HFFc6 (cell line): Measurements from ENCODE around the gene NGEF. TPM values are rescaled to one million over a fixed set of nuclear protein-coding genes. Genes with fewer than 3 reads are reported as not detected.
"Not testable (repeated sequence)": the region's sequence is repeated elsewhere in the genome, so short reads cannot be mapped to it uniquely, and the experiment has no call there.

Experiments
- DNase-seq: peaks from one replicate; pipeline ENCODE4 v3.0.0-alpha.2; 2018
- H3K27ac Mint-ChIP-seq: 2 replicates; pipeline ENCODE4 v1.8.0; 2020; ENCODE audit warnings: mild to moderate bottlenecking, mixed read lengths
- H3K27me3 Mint-ChIP-seq: 2 replicates; pipeline ENCODE4 v1.8.0; 2021; ENCODE audit warnings: mild to moderate bottlenecking, moderate library complexity, mixed read lengths; ENCODE audit not compliant: insufficient read depth
- H3K36me3 Mint-ChIP-seq: 2 replicates; pipeline ENCODE4 v1.8.0; 2021; ENCODE audit warnings: low read depth, mixed read lengths
- H3K4me1 Mint-ChIP-seq: 2 replicates; pipeline ENCODE4 v1.8.0; 2020; ENCODE audit warnings: low read depth, mixed read lengths
- H3K4me3 Mint-ChIP-seq: 2 replicates; pipeline ENCODE4 v1.8.0; 2020; ENCODE audit warnings: mild to moderate bottlenecking, moderate library complexity, mixed read lengths
- H3K9me3 Mint-ChIP-seq: 2 replicates; pipeline ENCODE4 v1.8.0; 2020; ENCODE audit warnings: mild to moderate bottlenecking, mixed read lengths
- total RNA-seq, 6 experiments: library from RNA; stranded (reverse); fragmentation: NEBNext Ultra II Directional; extraction: Animal tissue kit (Norgen Biotek cat#: 25700); gene quantifications; 2 replicates in 1 of 6; 3 replicates in 5 of 6; pipeline ENCODE4 v1.2.3, GENCODE V29; 2021
- TF ChIP-seq, protein P1 (sequence below): fragments of 200-600 bp; sonication (generic); IDR thresholded peaks from 2 replicates; pipeline ENCODE4 v1.5.0; 2021; ENCODE audit warnings: antibody characterized with exemption, mild to moderate bottlenecking

The NGEF gene
- total RNA-seq, 6 experiments from 2014 or later: 0.20 to 0.36 (median 0.28) TPM; not detected in 3

DNA sequence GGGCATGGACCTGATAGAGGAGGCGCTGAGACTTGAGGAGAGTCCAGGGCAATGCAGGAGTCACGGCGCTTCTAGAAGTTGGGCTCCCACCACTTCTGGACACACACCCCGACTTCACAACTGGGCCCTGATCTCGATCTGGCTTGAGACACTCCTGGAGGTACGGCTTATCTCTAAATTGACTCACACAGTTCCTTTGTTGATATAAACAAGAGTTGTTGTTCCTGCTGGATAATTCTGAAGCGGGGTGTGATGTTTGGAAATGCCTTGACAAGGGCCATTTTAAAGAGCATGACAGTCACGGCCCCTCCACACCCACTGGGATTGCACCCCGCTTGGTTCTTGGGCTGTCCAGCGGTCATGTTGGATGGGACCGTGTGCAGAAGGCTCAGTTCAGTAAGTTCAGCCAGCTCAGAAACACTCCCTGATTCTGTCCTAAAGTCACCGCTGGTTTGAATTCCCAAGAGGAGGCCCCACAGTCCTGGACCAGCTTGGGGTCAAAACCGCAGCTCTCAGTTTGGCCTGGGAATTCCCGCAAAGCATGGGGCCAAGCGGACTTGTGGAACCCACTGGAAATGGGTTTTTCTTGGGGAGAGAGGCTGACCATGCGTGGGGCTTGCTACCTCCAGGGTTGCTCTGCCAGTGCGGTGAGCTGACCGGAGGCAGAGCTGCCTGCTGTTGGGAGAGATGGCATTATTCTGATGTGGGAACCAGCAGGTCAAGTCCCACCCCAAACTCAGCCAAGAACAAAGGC lies 10.1 kb upstream of the NGEF start:
- no peaks in the 10 kb centered on the region; the same call in none of the 2 replicates for H3K27me3 Mint-ChIP-seq
- no peak overlapping the region for H3K27ac Mint-ChIP-seq

DNA sequence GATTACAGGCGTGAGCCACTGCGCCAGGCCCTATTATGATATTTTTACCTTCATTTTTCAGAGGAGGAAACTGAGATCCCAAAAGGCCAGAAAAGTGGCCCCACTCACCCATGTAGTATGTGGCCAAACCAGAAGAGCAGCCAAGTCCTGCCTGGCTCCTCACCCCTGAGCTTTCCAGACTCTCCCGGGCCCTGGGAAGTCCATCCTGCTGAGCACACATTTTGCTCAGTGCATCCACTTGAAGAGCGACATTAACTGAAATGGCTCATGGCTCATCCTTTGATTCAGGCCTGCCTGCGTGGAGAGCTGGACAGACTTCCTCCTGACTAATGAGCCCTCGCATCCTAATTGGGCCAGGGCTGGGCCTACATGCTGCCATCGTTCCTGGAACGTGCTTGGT lies 9.5 kb upstream of the NGEF start:
- H3K27ac Mint-ChIP-seq: no peak overlapping the region
- no peaks in the 10 kb centered on the region; the same call in 1 of the 2 replicates for H3K27me3 Mint-ChIP-seq
- TF ChIP-seq, protein P1, sequence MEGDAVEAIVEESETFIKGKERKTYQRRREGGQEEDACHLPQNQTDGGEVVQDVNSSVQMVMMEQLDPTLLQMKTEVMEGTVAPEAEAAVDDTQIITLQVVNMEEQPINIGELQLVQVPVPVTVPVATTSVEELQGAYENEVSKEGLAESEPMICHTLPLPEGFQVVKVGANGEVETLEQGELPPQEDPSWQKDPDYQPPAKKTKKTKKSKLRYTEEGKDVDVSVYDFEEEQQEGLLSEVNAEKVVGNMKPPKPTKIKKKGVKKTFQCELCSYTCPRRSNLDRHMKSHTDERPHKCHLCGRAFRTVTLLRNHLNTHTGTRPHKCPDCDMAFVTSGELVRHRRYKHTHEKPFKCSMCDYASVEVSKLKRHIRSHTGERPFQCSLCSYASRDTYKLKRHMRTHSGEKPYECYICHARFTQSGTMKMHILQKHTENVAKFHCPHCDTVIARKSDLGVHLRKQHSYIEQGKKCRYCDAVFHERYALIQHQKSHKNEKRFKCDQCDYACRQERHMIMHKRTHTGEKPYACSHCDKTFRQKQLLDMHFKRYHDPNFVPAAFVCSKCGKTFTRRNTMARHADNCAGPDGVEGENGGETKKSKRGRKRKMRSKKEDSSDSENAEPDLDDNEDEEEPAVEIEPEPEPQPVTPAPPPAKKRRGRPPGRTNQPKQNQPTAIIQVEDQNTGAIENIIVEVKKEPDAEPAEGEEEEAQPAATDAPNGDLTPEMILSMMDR: no peak
- H3K4me1 Mint-ChIP-seq: peaks cover 29% of the 10 kb centered on the region
- no peak for DNase-seq
- no peak overlapping the region for H3K4me3 Mint-ChIP-seq
- H3K36me3 Mint-ChIP-seq: no peaks in the 10 kb centered on the region
- H3K9me3 Mint-ChIP-seq: peaks cover 1% of the 10 kb centered on the region; the same call in 1 of the 2 replicates

More for the DNA sequence above, 10.1 kb upstream of the NGEF start:
- TF ChIP-seq, protein P1: no peak
- no peak overlapping the region for H3K4me3 Mint-ChIP-seq
- DNase-seq: no peak
- peaks cover 29% of the 10 kb centered on the region for H3K4me1 Mint-ChIP-seq
- no peaks in the 10 kb centered on the region for H3K36me3 Mint-ChIP-seq
- H3K9me3 Mint-ChIP-seq: no peaks in the 10 kb centered on the region

DNA sequence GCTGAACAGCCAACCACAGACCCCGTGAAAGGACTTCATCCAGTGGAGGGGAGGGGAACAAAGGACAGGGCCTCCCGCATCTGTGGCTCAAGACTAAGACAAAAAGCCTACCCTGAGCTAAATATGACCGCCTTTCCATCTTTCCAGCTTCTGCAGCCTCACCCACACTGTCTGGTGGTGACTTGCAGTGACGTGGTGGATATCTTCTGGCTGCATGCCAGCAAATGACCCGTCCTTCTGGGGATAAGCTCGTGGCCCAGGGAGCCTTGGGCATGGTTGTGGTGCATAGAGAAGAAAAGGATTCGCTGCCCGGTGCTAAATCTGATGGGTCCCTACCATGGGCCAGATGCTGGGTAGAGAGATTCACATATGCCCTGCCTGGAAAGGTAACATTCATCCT lies 8.7 kb upstream of the NGEF start:
- peaks cover 4% of the 10 kb centered on the region; the same call in 1 of the 2 replicates for H3K9me3 Mint-ChIP-seq
- no peaks in the 10 kb centered on the region; the same call in 1 of the 2 replicates for H3K27me3 Mint-ChIP-seq
- no peak overlapping the region for H3K27ac Mint-ChIP-seq
- TF ChIP-seq, protein P1: no peak
- peaks cover 22% of the 10 kb centered on the region for H3K4me1 Mint-ChIP-seq
- DNase-seq: no peak
- no peaks in the 10 kb centered on the region for H3K36me3 Mint-ChIP-seq
- H3K4me3 Mint-ChIP-seq: no peak overlapping the region

DNA sequence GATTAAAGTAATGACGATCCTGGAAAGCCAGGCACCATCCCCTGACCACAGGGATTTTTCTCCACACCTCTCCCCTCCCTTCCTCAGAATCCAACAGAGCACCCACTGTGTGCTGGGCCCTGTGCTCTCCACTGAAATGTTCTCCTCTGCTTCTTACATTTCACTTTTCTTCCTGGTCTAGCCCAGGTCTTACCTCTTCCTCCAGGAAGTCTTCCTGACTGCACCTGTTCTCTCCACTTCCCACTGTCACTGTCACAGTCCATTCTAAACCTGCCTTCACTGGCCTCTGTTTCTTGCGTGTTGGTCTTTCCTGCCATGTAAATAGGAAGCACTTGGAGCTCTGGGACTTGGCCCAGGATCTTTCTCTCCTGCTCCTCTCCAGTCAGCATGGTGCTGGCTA lies 7.4 kb upstream of the NGEF start:
- no peak overlapping the region for H3K27ac Mint-ChIP-seq
- no peak for DNase-seq
- peaks cover 9% of the 10 kb centered on the region for H3K4me1 Mint-ChIP-seq
- no peaks in the 10 kb centered on the region; the same call in none of the 2 replicates for H3K27me3 Mint-ChIP-seq
- TF ChIP-seq, protein P1: no peak
- peaks cover 4% of the 10 kb centered on the region; the same call in 1 of the 2 replicates for H3K9me3 Mint-ChIP-seq
- H3K4me3 Mint-ChIP-seq: no peak overlapping the region
- no peaks in the 10 kb centered on the region for H3K36me3 Mint-ChIP-seq

DNA sequence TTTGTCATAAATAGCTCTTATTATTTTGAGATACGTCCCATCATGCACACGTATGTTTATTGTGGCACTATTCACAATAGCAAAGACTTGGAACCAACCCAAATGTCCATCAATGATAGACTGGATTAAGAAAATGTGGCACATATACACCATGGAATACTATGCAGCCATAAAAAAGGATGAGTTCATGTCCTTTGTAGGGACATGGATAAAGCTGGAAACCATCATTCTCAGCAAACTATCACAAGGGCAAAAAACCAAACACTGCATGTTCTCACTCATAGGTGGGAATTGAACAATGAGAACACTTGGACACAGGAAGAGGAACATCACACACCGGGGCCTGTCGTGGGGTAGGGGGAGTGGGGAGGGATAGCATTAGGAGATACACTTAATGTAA lies 6.6 kb upstream of the NGEF start:
- not testable (repeated sequence) for H3K27ac Mint-ChIP-seq, DNase-seq, H3K4me1 Mint-ChIP-seq, H3K27me3 Mint-ChIP-seq, H3K4me3 Mint-ChIP-seq, H3K9me3 Mint-ChIP-seq, H3K36me3 Mint-ChIP-seq

DNA sequence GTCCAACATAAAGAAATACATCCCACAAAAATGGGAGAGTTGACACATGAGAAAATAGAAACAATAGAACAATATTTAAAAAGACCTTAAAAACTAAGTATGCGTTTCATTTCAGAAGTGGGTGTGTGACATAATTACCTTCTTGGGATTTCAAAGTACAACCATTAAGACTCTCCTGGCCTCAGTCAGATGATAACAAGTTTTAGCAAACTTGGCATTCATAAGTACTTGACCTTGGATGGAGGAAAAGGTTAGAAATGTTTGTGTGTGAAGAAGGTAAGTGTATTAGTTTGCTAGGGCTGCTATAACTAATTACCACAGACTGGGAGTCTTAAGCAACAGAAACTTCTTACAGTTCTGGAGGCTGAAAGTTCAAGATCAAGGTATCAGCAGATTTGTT lies 4.9 kb upstream of the NGEF start:
- no peak for DNase-seq
- TF ChIP-seq, protein P1: no peak
- H3K27me3 Mint-ChIP-seq: no peaks in the 10 kb centered on the region; the same call in none of the 2 replicates
- no peak overlapping the region for H3K27ac Mint-ChIP-seq
- H3K4me1 Mint-ChIP-seq: peaks cover 7% of the 10 kb centered on the region; the same call in 1 of the 2 replicates
- no peaks in the 10 kb centered on the region for H3K36me3 Mint-ChIP-seq
- H3K4me3 Mint-ChIP-seq: no peak overlapping the region
- H3K9me3 Mint-ChIP-seq: peaks cover 4% of the 10 kb centered on the region; the same call in 1 of the 2 replicates
